ENCODE measurements around the gene EIF6.

DNA sequence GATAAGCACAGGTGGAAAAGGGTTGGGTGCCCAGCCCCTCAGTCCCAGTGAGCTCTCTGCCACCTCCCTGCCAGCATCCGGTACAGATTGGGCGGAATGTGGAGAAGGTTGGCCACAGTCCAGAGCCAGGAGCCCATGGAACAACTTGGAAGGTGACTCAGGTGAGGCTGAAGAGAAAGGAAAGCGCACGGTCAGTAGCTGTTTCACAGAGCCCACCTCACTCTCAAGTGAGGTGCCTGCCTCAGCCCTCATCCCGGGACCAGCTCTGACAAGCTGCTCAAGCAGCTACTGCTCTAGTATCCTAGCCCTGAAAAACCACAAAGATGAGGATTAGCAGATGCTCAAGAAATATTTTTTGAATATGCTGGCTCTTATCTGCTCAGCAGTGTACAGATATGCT, 5.5 kb downstream of the EIF6 start:
- TF ChIP-seq EZH2 (IDR thresholded peaks at IDR 0.05; ENCODE audit: insufficient read depth, poor library complexity, severe bottlenecking) = no peak
- no peak for TF ChIP-seq EZH2phosphoT487 (IDR thresholded peaks at IDR 0.05; ENCODE audit: insufficient read depth, low read depth)
